ENCODE measurements around the gene ZBTB7C. TPM values are rescaled to one million over a fixed set of nuclear protein-coding genes. Genes with fewer than 3 reads are reported as not detected.

Gene ZBTB7C
- total and polyA plus RNA-seq, 9 of the 15 experiments (the other 6 are each of a cell fraction or from before 2014, with no cell fraction given) = not detected

DNA sequence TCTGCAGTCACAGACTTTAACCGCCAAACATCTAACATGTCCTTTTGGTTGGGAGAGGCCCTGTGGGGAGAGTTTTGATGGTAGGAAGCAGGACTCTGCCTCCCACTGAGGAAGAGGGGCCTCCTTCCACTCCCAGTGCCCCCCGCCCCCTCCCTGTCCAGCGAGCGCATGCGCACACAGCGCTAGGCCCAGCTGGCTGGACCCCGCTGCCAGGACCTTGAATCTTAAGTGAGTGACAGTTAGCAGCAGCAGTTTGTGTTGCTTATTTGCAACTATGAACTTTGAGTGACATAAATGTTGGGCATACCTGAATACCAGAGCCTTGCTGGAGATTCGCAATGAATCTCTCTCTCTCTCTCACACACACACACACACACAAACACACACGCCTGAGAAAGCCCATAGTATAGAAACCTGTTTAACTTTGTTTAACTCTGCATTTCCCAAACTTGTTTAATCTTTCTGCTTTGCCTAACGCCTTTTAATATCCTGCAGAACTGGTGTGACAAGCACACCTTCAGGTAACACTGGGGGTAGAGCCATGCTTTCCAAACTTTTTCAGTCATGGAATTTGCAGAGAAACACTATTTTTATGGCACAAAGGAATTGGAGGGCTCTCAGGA is 344.1 kb downstream of the ZBTB7C start:
- no peak for DNase-seq (ENCODE audit: extremely low read depth in 1 of 4, low spot score in 3 of 4)
- 10% methylated on average over 2 of the region's 10 CpGs for WGBS (ENCODE audit: insufficient coverage, low coverage, missing lambda C conversion rate)
- intact Hi-C loops (cut with micrococcal nuclease) = no loop called here

More for the DNA sequence above, 344.1 kb downstream of the ZBTB7C start:
- ChIA-PET POLR2A (interaction anchor here (0.6 kb wide), 1 partner anchor 64 kb away, joined by 3 read pairs; no protein-coding TSS in a partner anchor), CTCF (ENCODE audit: low intra/inter-chr PET ratio) (no interaction called here)
- FAIRE-seq (no peak), ATAC-seq (no peak)
- no peaks in the 10 kb centered on the region for H3K4me1 ChIP-seq (replicated peaks in 1 of 2; ENCODE audit: control insufficient read depth in 2 of 2, insufficient read depth in 2 of 2, low read length in 2 of 2)
- no peak overlapping the region for H3K9ac ChIP-seq (ENCODE audit: insufficient read depth in 1 of 2, low read depth in 2 of 2, low read length in 2 of 2)
- in situ Hi-C loops (cut with MboI) = no loop called here
- no peak overlapping the region for H3K4me3 ChIP-seq
- TF ChIP-seq NELFE (IDR thresholded peaks at IDR 0.05; ENCODE audit: insufficient read depth, insufficient read length) (no peak), NRF1 (conservative IDR thresholded peaks at IDR 0.05 in 1 of 2, IDR thresholded peaks at IDR 0.05 in 1 of 2) (peak; percentile 75 to 78), BRCA1 (IDR thresholded peaks at IDR 0.05) (no peak), BRCA1 (CRISPR knock-in tag; IDR thresholded peaks at IDR 0.05) (no peak)
- TF ChIP-seq, protein P1, sequence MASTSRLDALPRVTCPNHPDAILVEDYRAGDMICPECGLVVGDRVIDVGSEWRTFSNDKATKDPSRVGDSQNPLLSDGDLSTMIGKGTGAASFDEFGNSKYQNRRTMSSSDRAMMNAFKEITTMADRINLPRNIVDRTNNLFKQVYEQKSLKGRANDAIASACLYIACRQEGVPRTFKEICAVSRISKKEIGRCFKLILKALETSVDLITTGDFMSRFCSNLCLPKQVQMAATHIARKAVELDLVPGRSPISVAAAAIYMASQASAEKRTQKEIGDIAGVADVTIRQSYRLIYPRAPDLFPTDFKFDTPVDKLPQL (IDR thresholded peaks at IDR 0.05; ENCODE audit: extremely low read depth, insufficient read length) = no peak
- no peaks in the 10 kb centered on the region for H3K9me3 ChIP-seq (replicated peaks; ENCODE audit: control insufficient read depth, insufficient read depth, low read depth, low read length)
- no peak overlapping the region for H3K27ac ChIP-seq (ENCODE audit: extremely low read depth, low read depth, low read length)
- BruUV-seq (replicated peaks) = no TSS peak
- no peaks in the 10 kb centered on the region for H4K20me1 ChIP-seq (replicated peaks; ENCODE audit: control insufficient read depth, insufficient read depth, low read length)
- no peaks in the 10 kb centered on the region for H3K36me3 ChIP-seq (ENCODE audit: control insufficient read depth, insufficient read depth, low read length)
- H3K79me2 ChIP-seq (ENCODE audit: control insufficient read depth, insufficient read depth, low read length) = no peaks in the 10 kb centered on the region
- no peak overlapping the region for H2AFZ ChIP-seq (ENCODE audit: low read depth, low read length)
- peaks cover 2 to 35% of the 10 kb centered on the region in 2 experiments; a peak in 2 of 5 replicates for H3K27me3 ChIP-seq (ENCODE audit: control insufficient read depth in 2 of 2, insufficient read depth in 2 of 2, low read length in 2 of 2)
- H3K9me1 ChIP-seq (ENCODE audit: control insufficient read depth, insufficient read depth, low read length) = no peaks in the 10 kb centered on the region
- no peak overlapping the region for H3K4me2 ChIP-seq (ENCODE audit: insufficient read depth, low read length)

All from K562 (cell line).